Naive thymus-derived CD8-positive, alpha-beta T cell (primary cell): ENCODE results near the gene HADHB. TPM values are rescaled to one million over a fixed set of nuclear protein-coding genes. Genes with fewer than 3 reads are reported as not detected.
A peak's percentile ranks its signal among the peaks of the same experiment; 100 is the strongest.
"Not testable (repeated sequence)": the region's sequence is repeated elsewhere in the genome, so short reads cannot be mapped to it uniquely, and the experiment has no call there.

ENCODE experiments used
- ATAC-seq, 2 donors: fragments of 150-1000 bp; cut with Tn5 transposase in 1 of 2; sonication (Bioruptor Pico), chemical (Tn5 transposase) in 1 of 2; 1 replicate in 1 of 2; 2 replicates in 1 of 2; pipeline ENCODE4 v1.10.0; 2021; ENCODE audit warnings: mild to moderate bottlenecking in 2 of 2, moderate library complexity in 2 of 2
- POLR2A ChIA-PET: fragments of 350-600 bp; sonication (Branson Sonifier 250); formaldehyde crosslinking; loops from one replicate; lab custom pipeline; 2021; ENCODE audit warnings: antibody characterized with exemption; lab: Charles Lee
- DNase-seq, 10 donors: peaks; one replicate each; pipeline versions ENCODE4 v3.0.0 to v3.0.0-alpha.2; 2020 to 2022
- H3K27ac Mint-ChIP-seq, 10 donors: one replicate each; pipeline ENCODE4 v1.8.0; 2020 to 2022; ENCODE audit warnings: mild to moderate bottlenecking in 10 of 10, mixed read lengths in 10 of 10, moderate library complexity in 4 of 10, inconsistent platforms in 1 of 10
- H3K27me3 Mint-ChIP-seq, 5 donors: one replicate each; pipeline ENCODE4 v1.8.0; 2021 to 2022; ENCODE audit warnings: mixed read lengths in 5 of 5
- H3K36me3 Mint-ChIP-seq, 3 donors: one replicate each; pipeline ENCODE4 v1.8.0; 2020 to 2022; ENCODE audit warnings: mixed read lengths in 3 of 3, mild to moderate bottlenecking in 2 of 3, inconsistent platforms in 1 of 3
- H3K4me1 Mint-ChIP-seq, 4 donors: one replicate each; pipeline ENCODE4 v1.8.0; 2021 to 2022; ENCODE audit warnings: mixed read lengths in 4 of 4
- H3K4me3 Mint-ChIP-seq, 10 donors: one replicate each; pipeline ENCODE4 v1.8.0; 2020 to 2022; ENCODE audit warnings: mild to moderate bottlenecking in 10 of 10, mixed read lengths in 10 of 10, moderate library complexity in 6 of 10, inconsistent platforms in 1 of 10
- H3K9me3 Mint-ChIP-seq, 9 donors: one replicate each; pipeline ENCODE4 v1.8.0; 2020 to 2022; ENCODE audit warnings: mixed read lengths in 9 of 9, mild to moderate bottlenecking in 3 of 9, inconsistent platforms in 1 of 9, moderate library complexity in 1 of 9
- polyA plus RNA-seq, 3 donors: library from polyadenylated mRNA; unstranded; fragments of 300-500 nt; fragmentation: Illumina TruSeq; gene quantifications; one replicate each; pipeline ENCODE4 v1.2.3, GENCODE V29; 2021
- total RNA-seq, 8 experiments: library from RNA in 2 of 8; stranded (reverse) in 2 of 8; gene quantifications; one replicate each; pipeline ENCODE4 v1.2.3 and lab custom pipeline; 2021 to 2026

HADHB gene
- total and polyA plus RNA-seq, 5 experiments from 2014 or later: 58.0 to 93.9 (median 80.2) TPM

DNA sequence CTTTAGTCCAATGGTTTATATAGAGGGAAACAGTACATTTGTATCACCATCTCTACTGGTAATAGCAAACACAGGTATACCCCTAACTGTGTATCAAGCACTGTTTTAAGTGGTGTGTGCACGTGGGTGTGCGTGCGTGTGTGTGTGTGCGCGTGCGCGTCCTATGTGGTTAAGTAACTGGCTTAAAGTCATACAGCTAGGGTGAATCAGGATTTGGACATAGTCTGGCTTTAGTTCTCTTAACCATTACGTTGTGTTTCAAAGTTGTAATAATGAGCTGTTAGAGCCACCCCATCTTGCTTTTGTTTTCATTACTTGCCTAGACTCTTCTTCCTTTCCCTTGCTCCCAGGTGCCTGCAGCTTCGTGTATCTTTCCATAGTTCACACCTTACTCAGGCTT, 2.1 kb downstream of the HADHB start:
- Mint-ChIP-seq H3K27ac (peak overlapping the region in 6 of 10 donors; percentile 22 to 76 (median 37)), H3K4me1 (peaks cover 30 to 70% (median 58%) of the 10 kb centered on the region in 4 donors)
- POLR2A ChIA-PET: interaction anchor here (0.5 to 1.4 kb wide), 3 partner anchors 99 to 368 kb away, joined by 3 read pairs; partner anchors contain the start of genes ASXL2 and SELENOI

DNA sequence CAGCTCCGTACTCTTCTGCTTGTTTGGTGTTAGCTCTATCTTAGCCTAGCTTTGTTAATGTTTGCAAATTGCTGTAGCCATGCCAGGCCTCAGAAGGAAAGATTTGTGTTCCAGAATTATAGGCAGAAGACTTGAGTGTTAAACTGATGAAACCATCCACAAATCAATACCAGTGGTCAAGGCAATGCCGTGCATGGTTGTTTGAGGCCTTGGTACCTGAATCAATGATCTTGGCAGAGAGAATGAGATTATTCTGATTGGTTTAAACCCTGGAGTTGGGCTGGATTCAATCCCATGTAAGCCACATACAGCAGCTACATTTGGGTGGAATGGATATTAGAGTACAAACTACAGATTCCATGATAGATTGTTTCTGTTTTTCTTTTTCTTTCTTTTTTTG, 4.9 kb downstream of the HADHB start:
- Mint-ChIP-seq H3K9me3 (no peaks in the 10 kb centered on the region), H3K4me3 (no peak overlapping the region), H3K4me1 (peaks cover 22 to 61% (median 53%) of the 10 kb centered on the region in 4 donors), H3K36me3 (peaks cover 0 to 7% (median 0%) of the 10 kb centered on the region in 3 donors), H3K27me3 (no peaks in the 10 kb centered on the region), H3K27ac (no peak overlapping the region)
- DNase-seq (no peak), ATAC-seq (no peak)
- POLR2A ChIA-PET: no interaction called here

More for the DNA sequence above, 2.1 kb downstream of the HADHB start:
- DNase-seq (peak in 2 of 10 donors; percentile 4 to 15), ATAC-seq (no peak)
- no peaks in the 10 kb centered on the region for H3K27me3 Mint-ChIP-seq
- H3K9me3 Mint-ChIP-seq: no peaks in the 10 kb centered on the region
- peak overlapping the region; percentile 26 to 99 (median 61) for H3K4me3 Mint-ChIP-seq
- H3K36me3 Mint-ChIP-seq: peaks cover 0 to 2% (median 0%) of the 10 kb centered on the region in 3 donors

GRCh38 chr2:26251893-26252292, 7.2 kb downstream of the HADHB start:
- Mint-ChIP-seq H3K4me3 (no peak overlapping the region), H3K4me1 (peaks cover 11 to 41% (median 38%) of the 10 kb centered on the region in 4 donors), H3K27me3 (no peaks in the 10 kb centered on the region), H3K27ac (peak overlapping the region in 3 of 10 donors; percentile 22 to 79 (median 75)), H3K36me3 (peaks cover 0 to 24% (median 0%) of the 10 kb centered on the region in 3 donors), H3K9me3 (no peaks in the 10 kb centered on the region)
- DNase-seq (no peak), ATAC-seq (no peak)
- POLR2A ChIA-PET: no interaction called here

GRCh38 chr2:26255759-26256384, 11.1 kb downstream of the HADHB start:
- H3K4me3 Mint-ChIP-seq: no peak overlapping the region
- no peaks in the 10 kb centered on the region for H3K9me3 Mint-ChIP-seq
- H3K4me1 Mint-ChIP-seq: peaks cover 9 to 29% (median 21%) of the 10 kb centered on the region in 4 donors
- peak overlapping the region in 1 of 10 donors; percentile 43 for H3K27ac Mint-ChIP-seq
- DNase-seq (no peak), ATAC-seq (no peak)
- H3K27me3 Mint-ChIP-seq: no peaks in the 10 kb centered on the region
- peaks cover 0 to 47% (median 7%) of the 10 kb centered on the region in 3 donors for H3K36me3 Mint-ChIP-seq
- POLR2A ChIA-PET: interaction anchor here (0.5 kb wide), 1 partner anchor 15 kb away, joined by 3 read pairs; no protein-coding TSS in a partner anchor

DNA sequence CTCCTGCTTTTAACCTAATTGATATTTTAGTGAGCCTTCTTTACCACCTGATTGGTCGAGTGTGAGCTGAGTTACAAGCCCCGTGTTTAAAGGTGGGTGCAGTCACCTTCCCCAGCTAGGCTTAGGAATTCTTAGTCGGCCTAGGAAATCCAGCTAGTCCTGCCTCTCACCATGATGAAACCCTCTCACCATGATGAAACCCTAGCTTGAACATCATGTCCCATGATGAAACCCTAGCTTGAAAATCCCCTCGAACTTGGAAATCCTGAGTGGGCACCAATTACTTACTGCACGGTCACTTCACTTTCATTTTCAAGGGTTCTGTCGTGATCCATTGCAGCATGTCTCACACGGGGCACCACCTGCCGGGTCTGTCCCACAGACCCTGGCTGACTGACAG, 14.1 kb downstream of the HADHB start:
- H3K4me1 Mint-ChIP-seq, H3K27me3 Mint-ChIP-seq, POLR2A ChIA-PET, H3K9me3 Mint-ChIP-seq, H3K27ac Mint-ChIP-seq, H3K4me3 Mint-ChIP-seq, ATAC-seq, DNase-seq: not testable (repeated sequence)
- H3K36me3 Mint-ChIP-seq: peaks cover 0 to 57% (median 7%) of the 10 kb centered on the region in 3 donors

DNA sequence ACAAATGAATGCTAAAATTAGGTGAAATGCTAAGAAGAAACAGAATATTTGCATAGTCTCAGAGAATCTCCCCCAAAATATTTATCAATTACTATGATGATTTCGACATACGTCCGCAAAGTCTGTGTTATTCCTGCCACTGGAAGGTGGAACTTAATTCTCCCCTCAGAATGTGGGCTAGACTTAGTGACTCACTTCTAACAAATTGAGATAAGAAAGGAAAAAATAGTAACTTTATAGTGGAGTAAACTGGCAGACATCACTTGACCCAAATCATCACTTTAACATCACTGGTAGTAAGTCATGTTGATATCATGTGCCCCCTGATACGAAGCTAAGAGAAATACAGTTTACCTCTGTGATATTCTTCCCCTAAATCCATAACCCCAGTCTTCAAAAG, 23.5 kb downstream of the HADHB start:
- ATAC-seq: no peak
- peak overlapping the region in 1 of 10 donors; percentile 18 for H3K27ac Mint-ChIP-seq
- H3K27me3 Mint-ChIP-seq: no peaks in the 10 kb centered on the region
- peaks cover 0 to 59% (median 0%) of the 10 kb centered on the region in 3 donors for H3K36me3 Mint-ChIP-seq
- H3K4me1 Mint-ChIP-seq: peaks cover 0 to 2% (median 0%) of the 10 kb centered on the region in 4 donors
- no peak for DNase-seq
- no peak overlapping the region for H3K4me3 Mint-ChIP-seq
- POLR2A ChIA-PET: no interaction called here
- no peaks in the 10 kb centered on the region for H3K9me3 Mint-ChIP-seq

DNA sequence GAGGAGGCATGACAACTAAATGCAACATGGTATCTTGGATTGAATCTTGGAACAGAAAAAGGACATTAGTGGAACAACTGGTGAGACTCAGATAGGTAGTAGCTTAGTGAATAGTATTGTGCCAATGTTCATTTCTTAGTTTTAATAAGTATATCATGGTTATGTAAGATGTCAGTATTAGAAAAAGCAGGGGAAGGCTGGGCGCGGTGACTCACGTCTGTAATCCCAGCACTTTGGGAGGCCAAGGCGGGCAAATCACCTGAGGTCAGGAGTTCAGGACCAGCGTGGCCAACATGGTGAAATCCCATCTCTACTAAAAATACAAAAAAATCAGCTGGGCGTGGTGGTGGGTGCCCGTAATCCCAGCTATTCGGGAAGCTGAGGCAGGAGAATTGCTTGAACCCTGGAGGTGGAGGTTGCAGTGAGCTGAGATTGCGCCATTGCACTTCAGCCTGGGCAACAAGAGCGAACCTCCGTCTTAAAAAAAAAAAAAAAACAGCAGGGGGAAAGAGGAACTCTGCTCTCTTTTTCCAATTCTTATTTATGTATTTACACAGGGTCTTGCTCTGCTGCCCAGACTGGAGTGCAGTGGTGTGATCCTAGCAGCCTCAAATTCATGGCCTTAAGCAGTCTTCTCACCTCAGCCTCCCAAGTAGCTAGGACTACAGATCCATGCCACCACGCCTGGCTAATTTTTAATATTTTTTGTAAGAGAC, 24.1 kb downstream of the HADHB start:
- Mint-ChIP-seq H3K36me3 (peaks cover 0 to 58% (median 2%) of the 10 kb centered on the region in 3 donors), H3K27ac (peak overlapping the region in 1 of 10 donors; percentile 18)
- H3K27me3 Mint-ChIP-seq, POLR2A ChIA-PET, DNase-seq, H3K4me3 Mint-ChIP-seq, ATAC-seq, H3K9me3 Mint-ChIP-seq, H3K4me1 Mint-ChIP-seq: not testable (repeated sequence)

- Mint-ChIP-seq H3K27me3 (no peaks in the 10 kb centered on the region), H3K9me3 (no peaks in the 10 kb centered on the region), H3K27ac (no peak overlapping the region), H3K4me3 (no peak overlapping the region), H3K4me1 (peaks cover 0 to 2% (median under 1%) of the 10 kb centered on the region in 4 donors), H3K36me3 (peaks cover 0 to 58% (median 2%) of the 10 kb centered on the region in 3 donors)
- POLR2A ChIA-PET: no interaction called here
- no peak for DNase-seq
- no peak for ATAC-seq
These were observed 24.9 kb downstream of the HADHB start for GRCh38 chr2:26269571-26270158.

- H3K9me3 Mint-ChIP-seq: no peaks in the 10 kb centered on the region
- no peak for DNase-seq
- no peak overlapping the region for H3K4me3 Mint-ChIP-seq
- no peak overlapping the region for H3K27ac Mint-ChIP-seq
- H3K27me3 Mint-ChIP-seq: no peaks in the 10 kb centered on the region
- peaks cover 0 to 57% (median 2%) of the 10 kb centered on the region in 3 donors for H3K36me3 Mint-ChIP-seq
- POLR2A ChIA-PET: no interaction called here
- H3K4me1 Mint-ChIP-seq: peaks cover 0 to 2% (median under 1%) of the 10 kb centered on the region in 4 donors
- ATAC-seq: no peak
These were observed 25.6 kb downstream of the HADHB start for GRCh38 chr2:26270373-26270772.

DNA sequence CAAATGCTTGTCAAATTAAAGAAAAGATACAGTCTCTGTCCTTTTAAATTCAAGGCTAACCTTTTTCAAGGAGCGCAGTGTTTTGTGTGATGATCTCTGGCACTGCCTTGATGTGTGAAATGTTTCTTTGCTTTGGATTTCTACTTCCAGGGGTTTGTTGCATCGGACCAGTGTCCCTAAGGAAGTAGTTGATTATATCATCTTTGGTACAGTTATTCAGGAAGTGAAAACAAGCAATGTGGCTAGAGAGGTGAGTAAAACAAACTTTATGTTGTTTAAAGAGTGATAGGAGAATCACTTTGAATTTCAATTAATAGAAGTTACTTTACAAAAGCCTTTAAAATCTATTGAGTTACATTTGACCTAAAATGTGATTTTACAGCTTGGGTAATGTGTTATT, 28.8 kb downstream of the HADHB start:
- peak overlapping the region in 1 of 10 donors; percentile 47 for H3K27ac Mint-ChIP-seq
- ATAC-seq (no peak), DNase-seq (no peak)
- H3K4me3 Mint-ChIP-seq: no peak overlapping the region
- POLR2A ChIA-PET: interaction anchor here (0.6 kb wide), 1 partner anchor 12 kb away, joined by 6 read pairs; no protein-coding TSS in a partner anchor
- H3K4me1 Mint-ChIP-seq: peaks cover 0 to 2% (median under 1%) of the 10 kb centered on the region in 4 donors
- H3K27me3 Mint-ChIP-seq: no peaks in the 10 kb centered on the region
- H3K36me3 Mint-ChIP-seq: peaks cover 0 to 72% (median 3%) of the 10 kb centered on the region in 3 donors
- no peaks in the 10 kb centered on the region for H3K9me3 Mint-ChIP-seq

DNA sequence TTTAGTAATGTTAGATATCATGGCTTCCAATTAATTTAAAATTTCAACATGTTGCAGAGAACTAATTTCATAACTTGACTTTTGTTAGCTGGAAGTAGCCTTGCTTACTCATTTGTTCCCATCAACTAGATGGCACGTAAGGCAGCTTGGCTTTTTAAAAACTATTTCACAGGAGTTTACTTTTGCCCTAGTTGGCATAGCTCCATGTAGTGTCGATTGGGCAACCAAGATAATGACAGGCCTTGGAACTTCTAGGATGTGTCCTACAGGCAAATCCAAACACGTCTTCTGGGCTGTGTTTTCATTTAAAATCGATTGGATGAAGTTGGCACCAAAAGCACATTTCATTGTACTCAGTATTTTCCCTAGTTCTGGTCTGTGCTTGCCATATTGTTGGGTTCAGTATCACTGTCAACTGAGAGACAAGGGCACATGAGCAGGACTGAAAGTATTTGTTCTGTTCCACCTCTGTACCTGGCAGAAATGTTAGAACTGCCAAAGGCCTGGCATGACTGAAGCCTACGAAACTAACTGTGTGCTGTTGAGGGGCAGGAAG, 29.4 kb downstream of the HADHB start:
- peaks cover 0 to 76% (median 9%) of the 10 kb centered on the region in 3 donors for H3K36me3 Mint-ChIP-seq
- POLR2A ChIA-PET: interaction anchor here (0.6 kb wide), 1 partner anchor 13 kb away, joined by 6 read pairs; no protein-coding TSS in a partner anchor
- H3K27ac Mint-ChIP-seq: no peak overlapping the region
- H3K9me3 Mint-ChIP-seq: no peaks in the 10 kb centered on the region
- H3K4me3 Mint-ChIP-seq: no peak overlapping the region
- no peak for DNase-seq
- peaks cover 0 to 2% (median under 1%) of the 10 kb centered on the region in 4 donors for H3K4me1 Mint-ChIP-seq
- H3K27me3 Mint-ChIP-seq: no peaks in the 10 kb centered on the region
- ATAC-seq: no peak

- H3K36me3 Mint-ChIP-seq: peaks cover 0 to 84% (median 18%) of the 10 kb centered on the region in 3 donors
- ATAC-seq (no peak), DNase-seq (no peak)
- H3K27ac Mint-ChIP-seq: peak overlapping the region in 1 of 10 donors; percentile 47
- peaks cover 0 to 2% (median under 1%) of the 10 kb centered on the region in 4 donors for H3K4me1 Mint-ChIP-seq
- no peak overlapping the region for H3K4me3 Mint-ChIP-seq
- no peaks in the 10 kb centered on the region for H3K9me3 Mint-ChIP-seq
- no peaks in the 10 kb centered on the region for H3K27me3 Mint-ChIP-seq
- POLR2A ChIA-PET: no interaction called here
These were observed 31.9 kb downstream of the HADHB start for GRCh38 chr2:26276484-26277227.
